ENCODE data around the gene CLCN4. TPM values are rescaled to one million over a fixed set of nuclear protein-coding genes. Genes with fewer than 3 reads are reported as not detected.

Gene CLCN4
- total and polyA plus RNA-seq, 2 donors from 2014 or later, result 2.4 to 7.3 TPM

- FAIRE-seq (no peak), DNase-seq (peak; percentile 75 to 87 (median 83))
- intact Hi-C loops (cut with DNase I), result loop anchor here (10.0 kb wide), 1 partner anchor 945 kb away; no protein-coding TSS in a partner anchor
- peak; percentile 86 for TF ChIP-seq CTCF (IDR thresholded peaks at IDR 0.05; ENCODE audit: borderline replicate concordance, extremely low read depth, insufficient read depth)
- H3K36me3 ChIP-seq (ENCODE audit: control insufficient read depth in 2 of 3, insufficient read depth in 3 of 3, low read length in 3 of 3), result no peaks in the 10 kb centered on the region
- no peaks in the 10 kb centered on the region for H3K9me3 ChIP-seq (ENCODE audit: control insufficient read depth in 2 of 3, insufficient read depth in 1 of 3, low read length in 3 of 3)
- H3K27me3 ChIP-seq (ENCODE audit: control insufficient read depth, insufficient read depth, low read length), result peaks cover 3% of the 10 kb centered on the region
- H3K9ac ChIP-seq (ENCODE audit: low read length in 3 of 3), result no peak overlapping the region
- no peaks in the 10 kb centered on the region for H3K4me1 ChIP-seq (ENCODE audit: control insufficient read depth in 2 of 3, insufficient read depth in 2 of 3, low read depth in 1 of 3, low read length in 3 of 3)
- no peak overlapping the region for H3K4me3 ChIP-seq (ENCODE audit: low read length in 3 of 3)
- no peak overlapping the region for H3K27ac ChIP-seq (ENCODE audit: low read depth in 2 of 2, low read length in 2 of 2)
Measured at GRCh38 chrX:10189317-10190268, 32.8 kb downstream of the CLCN4 start.

- Histone ChIP-seq H3K36me3 (ENCODE audit: control insufficient read depth in 2 of 3, insufficient read depth in 3 of 3, low read length in 3 of 3) (no peaks in the 10 kb centered on the region), H3K4me3 (ENCODE audit: low read length in 3 of 3) (no peak overlapping the region), H3K27me3 (ENCODE audit: control insufficient read depth, insufficient read depth, low read length) (no peaks in the 10 kb centered on the region), H3K9ac (ENCODE audit: low read length in 3 of 3) (no peak overlapping the region), H3K4me1 (ENCODE audit: control insufficient read depth in 2 of 3, insufficient read depth in 2 of 3, low read depth in 1 of 3, low read length in 3 of 3) (no peaks in the 10 kb centered on the region), H3K9me3 (ENCODE audit: control insufficient read depth in 2 of 3, insufficient read depth in 1 of 3, low read length in 3 of 3) (no peaks in the 10 kb centered on the region), H3K27ac (ENCODE audit: low read depth in 2 of 2, low read length in 2 of 2) (no peak overlapping the region)
- peak; percentile 72 for TF ChIP-seq CTCF (IDR thresholded peaks at IDR 0.05; ENCODE audit: borderline replicate concordance, extremely low read depth, insufficient read depth)
- DNase-seq, result peak in 3 of 5 donors; percentile 54 to 83 (median 81)
- peak; percentile 86 for FAIRE-seq
- intact Hi-C loops (cut with DNase I), result no loop called here
Measured at GRCh38 chrX:10190367-10190766, 33.6 kb downstream of the CLCN4 start.

- DNase-seq (no peak), FAIRE-seq (no peak)
- Histone ChIP-seq H3K4me1 (ENCODE audit: control insufficient read depth in 2 of 3, insufficient read depth in 2 of 3, low read depth in 1 of 3, low read length in 3 of 3) (no peaks in the 10 kb centered on the region), H3K9ac (ENCODE audit: low read length in 3 of 3) (no peak overlapping the region), H3K4me3 (ENCODE audit: low read length in 3 of 3) (no peak overlapping the region), H3K27me3 (ENCODE audit: control insufficient read depth, insufficient read depth, low read length) (no peaks in the 10 kb centered on the region), H3K27ac (ENCODE audit: low read depth in 2 of 2, low read length in 2 of 2) (no peak overlapping the region), H3K9me3 (ENCODE audit: control insufficient read depth in 2 of 3, insufficient read depth in 1 of 3, low read length in 3 of 3) (no peaks in the 10 kb centered on the region), H3K36me3 (ENCODE audit: control insufficient read depth in 2 of 3, insufficient read depth in 3 of 3, low read length in 3 of 3) (no peaks in the 10 kb centered on the region)
- no peak for TF ChIP-seq CTCF (IDR thresholded peaks at IDR 0.05; ENCODE audit: borderline replicate concordance, extremely low read depth, insufficient read depth)
- intact Hi-C loops (cut with DNase I), result no loop called here
Measured at GRCh38 chrX:10193587-10193986, 36.8 kb downstream of the CLCN4 start.

Data from kidney (tissue), 14 donors.